ENCODE data around the gene DHRS9.

Gene DHRS9

GRCh38 chr2:169087757-169088379 is 18.5 kb downstream of the DHRS9 start:
- Histone ChIP-seq H3K36me3 (ENCODE audit: control insufficient read depth, low read depth, low read length) (no peaks in the 10 kb centered on the region), H3K9ac (ENCODE audit: low read length) (no peak overlapping the region), H3K4me3 (ENCODE audit: low read length) (no peak overlapping the region), H3K4me1 (ENCODE audit: control insufficient read depth, low read depth, low read length) (peaks cover 4% of the 10 kb centered on the region), H3K27ac (ENCODE audit: low read length) (no peak overlapping the region), H3K27me3 (ENCODE audit: control insufficient read depth, insufficient read depth, low read length) (no peaks in the 10 kb centered on the region), H3K9me3 (ENCODE audit: control insufficient read depth, low read depth, low read length) (no peaks in the 10 kb centered on the region)

- Histone ChIP-seq H3K27ac (ENCODE audit: low read length) (no peak overlapping the region), H3K27me3 (ENCODE audit: control insufficient read depth, insufficient read depth, low read length) (no peaks in the 10 kb centered on the region), H3K9me3 (ENCODE audit: control insufficient read depth, low read depth, low read length) (no peaks in the 10 kb centered on the region), H3K9ac (ENCODE audit: low read length) (no peak overlapping the region), H3K36me3 (ENCODE audit: control insufficient read depth, low read depth, low read length) (no peaks in the 10 kb centered on the region), H3K4me3 (ENCODE audit: low read length) (no peak overlapping the region), H3K4me1 (ENCODE audit: control insufficient read depth, low read depth, low read length) (peaks cover 4% of the 10 kb centered on the region)
These were observed 19.8 kb downstream of the DHRS9 start for GRCh38 chr2:169089182-169089581.

DNA sequence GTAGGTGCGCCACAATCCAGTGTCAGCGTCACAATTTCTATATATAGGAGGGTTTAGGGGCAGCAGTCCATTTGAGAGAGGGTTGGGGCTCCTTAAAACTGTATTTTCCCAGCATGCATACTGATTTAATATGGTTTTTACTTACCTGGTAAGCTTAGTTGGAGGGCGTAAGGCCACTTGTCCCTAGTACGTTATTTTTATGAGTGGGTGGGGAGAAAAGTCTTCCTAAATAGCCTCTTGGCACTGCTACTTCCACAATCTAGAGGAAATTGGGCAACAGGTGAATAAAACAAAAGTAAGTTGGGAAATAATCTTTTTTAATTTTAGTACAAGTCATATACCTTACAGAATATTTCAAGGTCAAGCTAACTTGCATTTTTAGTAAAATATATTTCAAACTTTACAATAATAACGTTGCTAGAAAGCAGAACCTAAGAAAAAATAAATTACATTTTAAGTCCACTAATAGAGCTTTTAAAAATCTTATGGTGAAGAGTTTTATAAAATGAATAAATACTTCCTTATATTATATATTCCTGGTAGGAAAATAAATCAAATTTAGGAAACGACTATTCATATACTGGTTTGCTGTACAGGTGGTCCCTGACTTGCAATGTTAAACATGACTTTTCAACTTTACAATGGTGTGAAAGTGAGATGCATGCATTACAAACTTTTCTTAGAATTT is 20.9 kb downstream of the DHRS9 start:
- Histone ChIP-seq H3K9me3 (ENCODE audit: control insufficient read depth, low read depth, low read length) (no peaks in the 10 kb centered on the region), H3K4me3 (ENCODE audit: low read length) (no peak overlapping the region), H3K4me1 (ENCODE audit: control insufficient read depth, low read depth, low read length) (peaks cover 4% of the 10 kb centered on the region), H3K9ac (ENCODE audit: low read length) (no peak overlapping the region), H3K36me3 (ENCODE audit: control insufficient read depth, low read depth, low read length) (no peaks in the 10 kb centered on the region), H3K27ac (ENCODE audit: low read length) (no peak overlapping the region), H3K27me3 (ENCODE audit: control insufficient read depth, insufficient read depth, low read length) (peaks cover 3% of the 10 kb centered on the region)

DNA sequence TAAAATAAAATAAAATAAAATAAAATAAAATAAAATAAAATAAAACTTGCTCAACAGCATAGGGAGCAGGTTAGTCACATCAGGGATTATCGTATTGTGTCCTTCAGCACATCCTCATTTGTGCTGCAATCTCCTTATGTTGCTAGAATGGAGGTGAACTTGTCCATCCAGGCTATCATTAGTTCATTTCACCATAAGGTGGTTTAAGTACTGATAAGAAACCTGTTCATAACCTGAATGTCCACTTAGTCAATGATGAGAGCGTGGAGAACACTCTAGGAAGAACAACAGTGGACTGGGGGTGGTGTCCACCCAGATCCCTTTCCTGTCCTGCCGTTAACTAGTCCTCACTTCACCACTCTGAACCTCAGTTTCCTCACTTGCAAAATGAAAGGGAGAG is 21.9 kb downstream of the DHRS9 start:
- Histone ChIP-seq H3K9me3 (ENCODE audit: control insufficient read depth, low read depth, low read length) (no peaks in the 10 kb centered on the region), H3K9ac (ENCODE audit: low read length) (no peak overlapping the region), H3K4me1 (ENCODE audit: control insufficient read depth, low read depth, low read length) (peaks cover 4% of the 10 kb centered on the region), H3K4me3 (ENCODE audit: low read length) (no peak overlapping the region), H3K36me3 (ENCODE audit: control insufficient read depth, low read depth, low read length) (no peaks in the 10 kb centered on the region), H3K27ac (ENCODE audit: low read length) (no peak overlapping the region), H3K27me3 (ENCODE audit: control insufficient read depth, insufficient read depth, low read length) (peaks cover 11% of the 10 kb centered on the region)

DNA sequence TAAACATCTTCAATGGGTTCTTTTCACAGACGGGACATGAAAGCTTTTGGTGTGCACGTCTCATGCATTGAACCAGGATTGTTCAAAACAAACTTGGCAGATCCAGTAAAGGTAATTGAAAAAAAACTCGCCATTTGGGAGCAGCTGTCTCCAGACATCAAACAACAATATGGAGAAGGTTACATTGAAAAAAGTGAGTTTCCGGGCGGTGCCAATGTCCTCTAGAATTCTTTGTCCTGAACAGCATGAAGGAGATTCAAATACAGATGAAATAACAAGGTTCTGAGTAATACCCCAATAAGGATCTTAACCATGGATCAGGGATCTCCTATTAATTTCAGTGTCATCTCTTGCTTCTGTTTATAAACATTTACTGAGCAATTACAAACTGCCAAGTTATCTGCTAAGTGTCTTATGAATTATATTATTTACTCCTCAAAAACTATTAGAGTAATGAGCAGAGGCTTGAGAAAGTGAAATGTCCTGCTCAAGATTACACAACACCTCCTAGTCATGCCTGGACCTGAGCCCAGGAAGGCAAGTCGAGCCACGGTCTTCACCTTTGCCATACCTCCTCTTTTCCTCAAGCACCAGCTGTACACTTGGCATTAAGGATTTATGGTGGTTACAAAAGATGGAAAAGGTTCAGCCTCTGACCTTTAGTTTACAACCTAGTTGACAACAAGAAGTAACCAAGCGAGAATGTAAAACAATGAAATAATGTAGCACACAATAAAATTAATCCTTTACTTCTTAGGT is 22.6 kb downstream of the DHRS9 start:
- peaks cover 11% of the 10 kb centered on the region for H3K27me3 ChIP-seq (ENCODE audit: control insufficient read depth, insufficient read depth, low read length)
- H3K27ac ChIP-seq (ENCODE audit: low read length) = no peak overlapping the region
- no peaks in the 10 kb centered on the region for H3K9me3 ChIP-seq (ENCODE audit: control insufficient read depth, low read depth, low read length)
- peaks cover 4% of the 10 kb centered on the region for H3K4me1 ChIP-seq (ENCODE audit: control insufficient read depth, low read depth, low read length)
- H3K36me3 ChIP-seq (ENCODE audit: control insufficient read depth, low read depth, low read length) = no peaks in the 10 kb centered on the region
- no peak overlapping the region for H3K9ac ChIP-seq (ENCODE audit: low read length)
- H3K4me3 ChIP-seq (ENCODE audit: low read length) = no peak overlapping the region

- no peaks in the 10 kb centered on the region for H3K9me3 ChIP-seq (ENCODE audit: control insufficient read depth, low read depth, low read length)
- peaks cover 4% of the 10 kb centered on the region for H3K4me1 ChIP-seq (ENCODE audit: control insufficient read depth, low read depth, low read length)
- peaks cover 11% of the 10 kb centered on the region for H3K27me3 ChIP-seq (ENCODE audit: control insufficient read depth, insufficient read depth, low read length)
- H3K9ac ChIP-seq (ENCODE audit: low read length) = no peak overlapping the region
- no peak overlapping the region for H3K4me3 ChIP-seq (ENCODE audit: low read length)
- H3K36me3 ChIP-seq (ENCODE audit: control insufficient read depth, low read depth, low read length) = no peaks in the 10 kb centered on the region
- H3K27ac ChIP-seq (ENCODE audit: low read length) = no peak overlapping the region
These were observed 24.2 kb downstream of the DHRS9 start for GRCh38 chr2:169093535-169093934.

- Histone ChIP-seq H3K9ac (ENCODE audit: low read length) (no peak overlapping the region), H3K36me3 (ENCODE audit: control insufficient read depth, low read depth, low read length) (no peaks in the 10 kb centered on the region), H3K27ac (ENCODE audit: low read length) (no peak overlapping the region), H3K27me3 (ENCODE audit: control insufficient read depth, insufficient read depth, low read length) (peaks cover 11% of the 10 kb centered on the region), H3K4me3 (ENCODE audit: low read length) (no peak overlapping the region), H3K9me3 (ENCODE audit: control insufficient read depth, low read depth, low read length) (no peaks in the 10 kb centered on the region), H3K4me1 (ENCODE audit: control insufficient read depth, low read depth, low read length) (no peaks in the 10 kb centered on the region)
These were observed 25.3 kb downstream of the DHRS9 start for GRCh38 chr2:169094676-169095075.

GRCh38 chr2:169095621-169096105 is 26.3 kb downstream of the DHRS9 start:
- Histone ChIP-seq H3K9ac (ENCODE audit: low read length) (no peak overlapping the region), H3K4me3 (ENCODE audit: low read length) (no peak overlapping the region), H3K4me1 (ENCODE audit: control insufficient read depth, low read depth, low read length) (no peaks in the 10 kb centered on the region), H3K27me3 (ENCODE audit: control insufficient read depth, insufficient read depth, low read length) (peaks cover 11% of the 10 kb centered on the region), H3K9me3 (ENCODE audit: control insufficient read depth, low read depth, low read length) (no peaks in the 10 kb centered on the region), H3K27ac (ENCODE audit: low read length) (no peak overlapping the region), H3K36me3 (ENCODE audit: control insufficient read depth, low read depth, low read length) (no peaks in the 10 kb centered on the region)

GRCh38 chr2:169104848-169105247 is 35.5 kb downstream of the DHRS9 start:
- Histone ChIP-seq H3K9me3 (ENCODE audit: control insufficient read depth, low read depth, low read length) (no peaks in the 10 kb centered on the region), H3K4me3 (ENCODE audit: low read length) (no peak overlapping the region), H3K9ac (ENCODE audit: low read length) (no peak overlapping the region), H3K27ac (ENCODE audit: low read length) (no peak overlapping the region), H3K27me3 (ENCODE audit: control insufficient read depth, insufficient read depth, low read length) (peaks cover 8% of the 10 kb centered on the region), H3K36me3 (ENCODE audit: control insufficient read depth, low read depth, low read length) (no peaks in the 10 kb centered on the region), H3K4me1 (ENCODE audit: control insufficient read depth, low read depth, low read length) (peaks cover under 1% of the 10 kb centered on the region)

- no peaks in the 10 kb centered on the region for H3K36me3 ChIP-seq (ENCODE audit: control insufficient read depth, low read depth, low read length)
- H3K4me1 ChIP-seq (ENCODE audit: control insufficient read depth, low read depth, low read length) = peaks cover 7% of the 10 kb centered on the region
- peaks cover 8% of the 10 kb centered on the region for H3K27me3 ChIP-seq (ENCODE audit: control insufficient read depth, insufficient read depth, low read length)
- no peak overlapping the region for H3K9ac ChIP-seq (ENCODE audit: low read length)
- H3K9me3 ChIP-seq (ENCODE audit: control insufficient read depth, low read depth, low read length) = no peaks in the 10 kb centered on the region
- H3K4me3 ChIP-seq (ENCODE audit: low read length) = no peak overlapping the region
- H3K27ac ChIP-seq (ENCODE audit: low read length) = no peak overlapping the region
These were observed 36.1 kb downstream of the DHRS9 start for GRCh38 chr2:169105476-169105875.

DNA sequence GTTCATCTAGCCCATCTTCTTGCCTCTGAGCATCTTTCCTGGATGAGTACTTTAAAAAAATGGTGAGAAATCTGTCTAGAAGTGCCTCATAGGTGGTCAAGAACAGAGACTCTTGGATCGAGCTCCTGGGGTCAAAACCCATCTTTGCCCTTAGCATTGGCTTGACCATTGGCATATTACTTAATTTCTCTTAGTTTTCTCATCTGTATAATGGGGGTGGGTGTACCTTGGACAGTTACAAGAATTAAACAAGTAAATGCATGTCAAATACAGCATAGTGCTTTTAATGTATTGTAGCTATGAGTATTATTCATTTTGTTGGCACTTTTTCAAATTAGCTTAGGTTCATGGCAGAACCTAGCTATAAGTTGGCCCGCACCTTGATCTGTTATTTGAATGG is 36.8 kb downstream of the DHRS9 start:
- Histone ChIP-seq H3K4me3 (ENCODE audit: low read length) (no peak overlapping the region), H3K36me3 (ENCODE audit: control insufficient read depth, low read depth, low read length) (no peaks in the 10 kb centered on the region), H3K27me3 (ENCODE audit: control insufficient read depth, insufficient read depth, low read length) (peaks cover 8% of the 10 kb centered on the region), H3K4me1 (ENCODE audit: control insufficient read depth, low read depth, low read length) (peaks cover 11% of the 10 kb centered on the region), H3K9me3 (ENCODE audit: control insufficient read depth, low read depth, low read length) (no peaks in the 10 kb centered on the region), H3K9ac (ENCODE audit: low read length) (no peak overlapping the region), H3K27ac (ENCODE audit: low read length) (no peak overlapping the region)

Measured in iPS-18a (cell line).